Activated B cell treated with CpG ODN at 0.5 μM for 24 hours (primary cell): ENCODE results near the gene TRERF1. TPM values are rescaled to one million over a fixed set of nuclear protein-coding genes. Genes with fewer than 3 reads are reported as not detected.

Source experiments
- ATAC-seq: fragments of 200-7000 bp; cut with Tn5 transposase; one replicate; pipeline ENCODE4 v1.10.0; 2021; ENCODE audit warnings: low read depth, mild to moderate bottlenecking, moderate library complexity
- CTCF ChIA-PET: fragments of 350-600 bp; sonication (Branson Sonifier 250); formaldehyde crosslinking; loops from one replicate; lab custom pipeline; 2021; ENCODE audit warnings: antibody characterized with exemption; lab: Charles Lee
- POLR2A ChIA-PET: fragments of 350-600 bp; sonication (Branson Sonifier 250); formaldehyde crosslinking; loops from one replicate; lab custom pipeline; 2021; ENCODE audit warnings: antibody characterized with exemption; lab: Charles Lee
- DNase-seq: peaks from one replicate; pipeline ENCODE4 v3.0.0; 2022
- H3K27ac Mint-ChIP-seq: one replicate; pipeline ENCODE4 v1.8.0; 2020; ENCODE audit warnings: mixed read lengths
- H3K27me3 Mint-ChIP-seq: one replicate; pipeline ENCODE4 v1.8.0; 2021; ENCODE audit warnings: mixed read lengths
- H3K36me3 Mint-ChIP-seq: one replicate; pipeline ENCODE4 v1.8.0; 2021; ENCODE audit warnings: low read depth, mixed read lengths
- H3K4me1 Mint-ChIP-seq: one replicate; pipeline ENCODE4 v1.8.0; 2021; ENCODE audit warnings: mixed read lengths
- H3K4me3 Mint-ChIP-seq: one replicate; pipeline ENCODE4 v1.8.0; 2020; ENCODE audit warnings: mild to moderate bottlenecking, mixed read lengths
- H3K9me3 Mint-ChIP-seq: one replicate; pipeline ENCODE4 v1.8.0; 2020; ENCODE audit warnings: mixed read lengths
- CTCF ChIP-seq: fragments of 200-600 bp; IDR thresholded peaks from one replicate; pipeline ENCODE4 v1.8.0; 2022; ENCODE audit warnings: antibody characterized with exemption, mild to moderate bottlenecking
- intact Hi-C: fragments of 100-400 bp; cut with micrococcal nuclease; formaldehyde crosslinking; loops from one replicate; pipeline ENCODE4 v1.15.1; 2024
- total RNA-seq: library from RNA; stranded (reverse); gene quantifications from 2 replicates; pipeline ENCODE4 v1.2.3, GENCODE V29; 2022

TRERF1 gene
- total RNA-seq, 1 donor from 2014 or later = 4.1 TPM

- H3K4me3 Mint-ChIP-seq = no peak overlapping the region
- DNase-seq (no peak), ATAC-seq (no peak)
- H3K9me3 Mint-ChIP-seq = no peaks in the 10 kb centered on the region
- no peak for TF ChIP-seq CTCF
- H3K36me3 Mint-ChIP-seq = no peaks in the 10 kb centered on the region
- peaks cover 21% of the 10 kb centered on the region for H3K4me1 Mint-ChIP-seq
- CTCF ChIA-PET = no interaction called here
- POLR2A ChIA-PET = no interaction called here
- intact Hi-C loops = no loop called here
- no peak overlapping the region for H3K27ac Mint-ChIP-seq
- H3K27me3 Mint-ChIP-seq = no peaks in the 10 kb centered on the region
These were observed 69.9 kb downstream of the TRERF1 start for GRCh38 chr6:42381850-42382249.

DNA sequence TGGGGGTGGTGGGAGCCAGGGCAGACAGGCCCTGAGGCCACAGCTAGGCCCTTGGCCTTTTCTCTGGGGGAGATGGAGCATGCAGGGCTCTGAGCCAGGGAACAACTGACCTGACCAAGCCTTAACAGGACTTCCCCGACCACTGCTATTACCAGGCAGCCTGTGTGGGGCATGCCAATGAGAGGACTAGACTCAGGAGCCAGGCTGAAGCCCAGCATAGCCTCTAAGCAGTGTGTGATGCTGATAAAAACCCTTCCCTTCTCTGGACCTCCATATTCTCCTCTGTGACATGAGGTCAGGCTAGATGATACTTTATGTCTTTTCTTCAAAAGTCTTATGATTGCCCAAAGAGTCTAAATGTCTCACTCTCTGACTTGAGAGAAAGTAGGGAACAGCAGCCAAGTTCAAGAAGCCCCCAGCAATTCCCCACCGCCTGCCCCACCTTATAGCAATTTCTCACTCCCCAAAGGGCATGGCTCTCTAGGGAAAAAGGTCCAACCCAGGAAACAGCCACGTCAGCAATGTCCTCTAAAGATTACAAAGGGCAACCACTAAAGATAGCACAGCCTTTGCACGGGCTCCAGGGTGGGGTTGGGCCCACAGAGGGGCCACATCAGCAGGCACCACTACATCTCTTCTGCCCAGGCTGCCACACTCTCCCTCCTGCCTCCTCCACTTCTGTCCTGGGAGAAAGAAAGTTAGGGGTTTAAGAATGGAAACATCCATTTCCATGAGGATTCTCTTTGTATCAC lies 71.3 kb downstream of the TRERF1 start:
- no peaks in the 10 kb centered on the region for H3K27me3 Mint-ChIP-seq
- POLR2A ChIA-PET = interaction anchor here (0.9 kb wide), 1 partner anchor 12 kb away, joined by 3 read pairs; no protein-coding TSS in a partner anchor
- no peaks in the 10 kb centered on the region for H3K9me3 Mint-ChIP-seq
- peak overlapping the region; percentile 26 for H3K27ac Mint-ChIP-seq
- H3K4me1 Mint-ChIP-seq = peaks cover 28% of the 10 kb centered on the region
- intact Hi-C loops = no loop called here
- ATAC-seq (peak; percentile 68), DNase-seq (no peak)
- TF ChIP-seq CTCF = no peak
- H3K36me3 Mint-ChIP-seq = no peaks in the 10 kb centered on the region
- H3K4me3 Mint-ChIP-seq = no peak overlapping the region
- CTCF ChIA-PET = no interaction called here

DNA sequence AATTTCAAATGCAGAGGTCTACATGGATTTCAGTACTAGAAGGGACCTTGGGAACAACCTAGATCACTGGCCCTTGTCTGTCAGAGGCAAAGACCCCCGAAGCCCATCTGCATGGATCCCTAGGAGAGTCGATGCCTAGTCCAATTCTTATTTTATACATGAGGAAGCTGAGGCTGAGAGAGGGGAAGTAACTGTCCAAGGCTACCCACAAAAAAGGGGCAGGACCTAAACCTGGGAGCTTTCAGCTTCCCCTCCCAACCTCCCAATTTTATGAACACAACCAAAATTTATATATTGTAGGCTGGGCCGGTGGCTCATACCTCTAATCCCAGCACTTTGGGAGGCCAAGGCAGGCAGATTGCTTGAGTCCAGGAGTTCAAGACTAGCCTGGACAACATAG lies 73.2 kb downstream of the TRERF1 start:
- CTCF ChIA-PET = interaction anchor here (0.7 to 1.0 kb wide), 2 partner anchors 64 to 169 kb away, joined by 4 read pairs; no protein-coding TSS in a partner anchor
- no peak for ATAC-seq
- DNase-seq = no peak
- Mint-ChIP-seq H3K27me3 (no peaks in the 10 kb centered on the region), H3K27ac (no peak overlapping the region), H3K4me3 (no peak overlapping the region), H3K4me1 (peaks cover 35% of the 10 kb centered on the region), H3K36me3 (no peaks in the 10 kb centered on the region), H3K9me3 (no peaks in the 10 kb centered on the region)
- TF ChIP-seq CTCF = no peak
- intact Hi-C loops = no loop called here
- POLR2A ChIA-PET = interaction anchor here (1.1 kb wide), 1 partner anchor 12 kb away, joined by 3 read pairs; no protein-coding TSS in a partner anchor

DNA sequence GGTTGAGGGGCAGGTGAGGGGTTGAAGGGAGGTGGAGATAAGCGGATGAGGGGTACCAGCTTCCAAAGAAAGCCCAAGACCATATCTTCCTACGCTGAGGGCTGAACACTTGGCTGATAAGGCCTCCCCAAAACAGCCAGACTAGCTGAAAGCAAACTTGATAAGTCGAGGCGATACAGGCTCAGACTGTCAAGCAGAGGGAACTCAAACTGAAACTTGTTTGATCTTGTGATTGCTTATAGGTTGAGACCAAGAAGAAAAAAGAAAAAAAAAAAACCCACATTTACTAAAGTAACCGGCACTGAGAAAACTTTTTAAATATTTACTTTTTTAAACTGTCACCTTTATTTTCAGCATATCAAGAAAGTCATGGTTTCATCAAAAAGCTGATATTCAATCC lies 73.6 kb downstream of the TRERF1 start:
- TF ChIP-seq CTCF = no peak
- peak; percentile 34 for ATAC-seq
- H3K9me3 Mint-ChIP-seq = no peaks in the 10 kb centered on the region
- ChIA-PET CTCF (interaction anchor here (0.5 to 1.0 kb wide), 3 partner anchors 63 to 664 kb away, joined by 3 to 4 read pairs (median 4); no protein-coding TSS in a partner anchor), POLR2A (interaction anchor here (1.1 kb wide), 1 partner anchor 11 kb away, joined by 3 read pairs; no protein-coding TSS in a partner anchor)
- no peak overlapping the region for H3K27ac Mint-ChIP-seq
- peaks cover 32% of the 10 kb centered on the region for H3K4me1 Mint-ChIP-seq
- H3K4me3 Mint-ChIP-seq = no peak overlapping the region
- intact Hi-C loops = no loop called here
- H3K27me3 Mint-ChIP-seq = no peaks in the 10 kb centered on the region
- H3K36me3 Mint-ChIP-seq = no peaks in the 10 kb centered on the region
- no peak for DNase-seq

- intact Hi-C loops = no loop called here
- H3K4me3 Mint-ChIP-seq = no peak overlapping the region
These were observed 76.6 kb downstream of the TRERF1 start for GRCh38 chr6:42375007-42375635.

More at GRCh38 chr6:42375007-42375635, 76.6 kb downstream of the TRERF1 start:
- ATAC-seq = no peak
- Mint-ChIP-seq H3K4me1 (peaks cover 27% of the 10 kb centered on the region), H3K27me3 (no peaks in the 10 kb centered on the region), H3K9me3 (no peaks in the 10 kb centered on the region), H3K27ac (no peak overlapping the region), H3K36me3 (no peaks in the 10 kb centered on the region)
- POLR2A ChIA-PET = interaction anchor here (0.6 kb wide), 2 partner anchors 161 to 176 kb away, joined by 3 to 5 read pairs; no protein-coding TSS in a partner anchor
- DNase-seq = no peak
- TF ChIP-seq CTCF = no peak
- CTCF ChIA-PET = interaction anchor here (2.2 kb wide), 1 partner anchor 173 kb away, joined by 7 read pairs; no protein-coding TSS in a partner anchor
